ENCODE results near the gene ITGAV.

The ITGAV gene

GRCh38 chr2:186573531-186573930, 16.3 kb upstream of the ITGAV start:
- in situ Hi-C loops (cut with MboI; ENCODE audit: low sequenced_read_pairs), result no loop called here

GRCh38 chr2:186575302-186575701, 14.6 kb upstream of the ITGAV start:
- in situ Hi-C loops (cut with MboI; ENCODE audit: low sequenced_read_pairs), result no loop called here

- in situ Hi-C loops (cut with MboI; ENCODE audit: low sequenced_read_pairs), result no loop called here
Measured at GRCh38 chr2:186575856-186576255, 14.0 kb upstream of the ITGAV start.

- in situ Hi-C loops (cut with MboI; ENCODE audit: low sequenced_read_pairs), result no loop called here
Measured at GRCh38 chr2:186576614-186577013, 13.2 kb upstream of the ITGAV start.

GRCh38 chr2:186582698-186583097, 7.2 kb upstream of the ITGAV start:
- in situ Hi-C loops (cut with MboI; ENCODE audit: low sequenced_read_pairs), result no loop called here

GRCh38 chr2:186584053-186584452, 5.8 kb upstream of the ITGAV start:
- in situ Hi-C loops (cut with MboI; ENCODE audit: low sequenced_read_pairs), result no loop called here

- in situ Hi-C loops (cut with MboI; ENCODE audit: low sequenced_read_pairs), result no loop called here
Measured at GRCh38 chr2:186588421-186588820, 1.4 kb upstream of the ITGAV start.

- in situ Hi-C loops (cut with MboI; ENCODE audit: low sequenced_read_pairs), result no loop called here
Measured at GRCh38 chr2:186588940-186589611, 780 bp upstream of the ITGAV start.

DNA sequence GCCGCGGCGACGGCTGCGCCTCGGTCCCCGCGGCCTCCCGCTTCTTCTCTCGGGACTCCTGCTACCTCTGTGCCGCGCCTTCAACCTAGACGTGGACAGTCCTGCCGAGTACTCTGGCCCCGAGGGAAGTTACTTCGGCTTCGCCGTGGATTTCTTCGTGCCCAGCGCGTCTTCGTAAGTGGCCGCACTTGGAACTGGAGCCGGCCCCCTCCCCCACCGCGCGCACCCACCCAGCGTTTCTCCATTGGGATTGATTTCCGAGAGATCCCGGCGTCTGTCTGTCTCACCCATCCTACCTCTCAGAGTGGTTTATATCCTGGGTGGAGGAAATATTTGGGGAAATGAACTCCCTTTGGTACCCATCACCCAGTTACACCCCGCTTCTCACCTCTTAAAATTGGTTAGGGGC, 498 bp downstream of the ITGAV start:
- in situ Hi-C loops (cut with MboI; ENCODE audit: low sequenced_read_pairs), result no loop called here

DNA sequence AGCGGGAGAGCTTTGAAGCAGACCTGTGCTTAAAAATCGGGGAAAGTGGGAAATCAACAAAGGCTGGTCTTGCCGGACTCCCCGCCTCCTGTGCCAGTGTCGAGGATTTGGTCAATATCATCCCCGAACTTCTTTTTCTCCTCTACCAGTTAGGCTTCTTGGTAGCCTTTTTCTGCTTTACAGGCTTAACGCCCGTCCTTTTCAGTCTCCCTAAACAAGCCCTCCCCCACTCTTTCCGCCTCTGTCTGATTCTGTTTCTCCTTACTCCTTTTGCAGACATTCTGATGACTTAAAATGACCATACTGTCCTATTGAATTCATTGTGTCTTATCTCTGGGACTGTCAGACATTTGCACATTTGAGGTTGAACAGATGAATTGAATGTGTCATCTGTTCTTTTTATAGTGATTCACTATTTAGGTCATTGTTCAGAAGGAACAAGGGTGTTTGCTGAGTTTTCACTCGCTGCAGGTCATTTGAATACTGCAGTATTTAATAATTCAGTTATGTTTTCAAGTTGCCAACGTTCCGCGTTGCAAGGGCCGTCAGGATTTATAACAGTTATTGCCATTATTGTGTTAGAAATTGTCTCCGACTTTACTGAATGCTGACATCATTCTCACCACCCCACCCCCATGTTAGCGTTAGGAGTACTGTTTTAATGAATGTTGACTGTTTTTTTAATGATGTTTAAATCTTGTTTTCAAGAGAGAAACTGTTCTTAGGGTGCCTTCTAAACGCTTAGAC, 1.1 kb downstream of the ITGAV start:
- in situ Hi-C loops (cut with MboI; ENCODE audit: low sequenced_read_pairs), result no loop called here

- in situ Hi-C loops (cut with MboI; ENCODE audit: low sequenced_read_pairs), result no loop called here
Measured at GRCh38 chr2:186591506-186591890, 1.6 kb downstream of the ITGAV start.

DNA sequence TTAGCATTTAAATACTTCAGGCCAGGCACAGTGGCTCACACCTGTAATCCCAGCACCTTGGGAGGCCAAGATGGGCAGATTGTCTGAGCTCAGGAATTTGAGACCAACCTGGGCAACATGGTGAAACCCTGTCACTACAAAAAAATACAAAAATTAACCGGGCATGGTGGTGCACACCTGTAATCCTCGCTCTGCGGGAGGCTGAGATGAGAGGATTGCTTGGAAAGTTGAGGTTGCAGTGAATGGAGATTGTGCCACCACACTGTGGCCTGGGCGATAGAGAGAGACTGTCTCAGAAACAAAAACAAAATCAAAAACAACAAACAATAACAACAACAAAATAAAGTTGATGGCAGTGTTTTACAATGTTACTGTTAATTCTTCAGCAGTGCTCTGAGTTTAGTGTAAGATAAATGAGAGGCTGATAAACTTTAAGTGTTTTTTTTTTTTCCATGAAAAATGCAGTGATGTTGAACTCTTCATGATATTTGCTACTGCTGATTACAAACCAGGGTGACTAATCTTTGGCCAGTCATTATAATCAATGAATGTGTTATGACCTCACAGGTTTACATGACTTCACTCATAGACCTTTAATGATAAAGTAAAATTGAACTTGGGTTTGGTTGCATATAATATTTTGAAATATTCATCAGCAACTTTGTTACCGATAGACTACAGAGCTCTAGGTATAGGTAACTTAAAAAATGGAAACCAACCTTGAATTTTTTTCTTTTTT, 2.5 kb downstream of the ITGAV start:
- in situ Hi-C loops (cut with MboI; ENCODE audit: low sequenced_read_pairs), result no loop called here

- in situ Hi-C loops (cut with MboI; ENCODE audit: low sequenced_read_pairs), result no loop called here
Measured at GRCh38 chr2:186593523-186593922, 3.7 kb downstream of the ITGAV start.

DNA sequence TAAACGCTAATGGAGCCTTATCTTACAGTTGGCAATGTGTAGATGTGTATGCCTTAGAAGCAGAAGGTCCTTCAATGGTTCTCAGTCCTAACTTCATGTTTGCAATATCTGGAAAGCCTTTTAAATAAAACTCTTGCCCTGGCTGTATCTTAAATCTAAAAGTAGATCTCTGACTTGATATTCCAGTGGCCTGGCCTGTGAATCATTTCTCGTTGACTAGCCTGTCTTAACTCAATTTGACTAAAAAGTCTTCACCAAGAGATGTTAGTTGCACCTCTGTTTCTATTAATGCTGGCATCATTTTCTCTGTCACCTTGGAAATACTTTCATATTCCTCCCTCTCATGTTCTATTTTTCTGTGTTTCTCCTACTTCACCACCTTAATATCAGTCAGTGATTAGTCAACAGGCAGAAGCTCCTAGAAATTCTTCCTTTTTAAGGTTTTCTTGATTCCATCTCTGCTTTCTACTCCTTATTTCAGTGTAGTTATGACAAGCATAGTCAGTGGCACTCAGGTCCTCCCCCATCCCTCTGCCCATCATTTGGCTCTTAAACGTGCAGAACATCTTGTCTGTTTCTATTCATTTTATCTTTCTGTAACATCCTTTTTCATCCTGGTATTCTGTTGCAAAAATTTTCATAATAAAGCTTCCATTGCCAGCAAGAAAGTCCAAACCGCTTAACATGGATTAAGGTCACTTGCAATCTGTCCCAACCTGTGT, 4.3 kb downstream of the ITGAV start:
- in situ Hi-C loops (cut with MboI; ENCODE audit: low sequenced_read_pairs), result no loop called here

GRCh38 chr2:186595219-186595618, 5.4 kb downstream of the ITGAV start:
- in situ Hi-C loops (cut with MboI; ENCODE audit: low sequenced_read_pairs), result no loop called here

- in situ Hi-C loops (cut with MboI; ENCODE audit: low sequenced_read_pairs), result no loop called here
Measured at GRCh38 chr2:186599186-186599778, 9.4 kb downstream of the ITGAV start.

DNA sequence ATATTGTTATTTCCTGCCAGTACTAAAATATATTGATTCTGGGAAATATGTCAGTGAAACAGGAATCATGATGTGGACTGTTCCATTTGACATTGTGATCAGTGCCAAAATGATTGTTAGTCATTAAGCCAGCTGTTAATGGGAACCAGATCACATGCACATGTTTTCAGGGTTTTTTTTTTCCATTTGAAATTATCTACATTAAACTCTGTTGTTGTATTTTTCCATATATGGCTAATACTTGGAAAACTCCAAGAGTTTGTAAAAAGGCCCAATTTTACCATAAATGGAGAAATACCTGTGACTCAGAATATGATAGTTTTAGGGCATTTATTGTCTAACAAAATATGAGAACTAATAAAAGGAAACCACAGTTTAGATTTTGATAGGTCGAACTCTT, 13.4 kb downstream of the ITGAV start:
- in situ Hi-C loops (cut with MboI; ENCODE audit: low sequenced_read_pairs), result no loop called here

- in situ Hi-C loops (cut with MboI; ENCODE audit: low sequenced_read_pairs), result no loop called here
Measured at GRCh38 chr2:186605041-186605440, 15.2 kb downstream of the ITGAV start.

- in situ Hi-C loops (cut with MboI; ENCODE audit: low sequenced_read_pairs), result no loop called here
Measured at GRCh38 chr2:186607660-186608324, 17.9 kb downstream of the ITGAV start.

DNA sequence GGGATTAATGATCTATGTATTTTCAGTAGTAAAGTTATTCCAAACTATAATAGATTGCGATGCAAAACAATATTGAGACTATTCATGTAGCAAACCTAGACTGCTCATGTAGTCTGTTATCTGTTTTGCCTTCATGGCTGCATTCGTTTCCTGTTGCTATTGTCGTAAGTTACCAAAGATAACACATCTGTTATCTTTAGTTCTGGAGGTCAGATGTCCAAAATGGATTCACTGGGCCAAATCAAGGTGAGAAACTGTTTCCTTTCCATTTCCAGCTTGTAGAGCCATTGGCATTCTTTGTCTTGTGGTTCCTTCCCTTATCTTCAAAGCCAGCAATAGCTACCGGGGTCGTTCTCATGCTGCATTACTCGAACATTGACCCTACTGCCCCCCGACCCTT, 20.9 kb downstream of the ITGAV start:
- in situ Hi-C loops (cut with MboI; ENCODE audit: low sequenced_read_pairs), result no loop called here

All from hTERT RPE-1 (cell line).